Endometrial microvascular endothelial cells (primary cell): ENCODE measurements around the gene RPTOR. TPM values are rescaled to one million over a fixed set of nuclear protein-coding genes. Genes with fewer than 3 reads are reported as not detected.

Experiments used
- in situ Hi-C: cut with HindIII; loops from 2 replicates; pipeline ENCODE4 v1.10.0; 2017; ENCODE audit warnings: low sequenced_read_pairs, low pct_unique_long_range_greater_than_20kb; ENCODE audit errors: inconsistent ontology term
- total RNA-seq: library from RNA; depleted of rRNA; stranded (reverse); fragments of >200 nt; gene quantifications from one replicate; pipeline ENCODE4 v1.2.3, GENCODE V29; 2015; ENCODE audit errors: inconsistent ontology term

Gene RPTOR
- total RNA-seq, 1 donor from 2014 or later: 28.2 TPM

DNA sequence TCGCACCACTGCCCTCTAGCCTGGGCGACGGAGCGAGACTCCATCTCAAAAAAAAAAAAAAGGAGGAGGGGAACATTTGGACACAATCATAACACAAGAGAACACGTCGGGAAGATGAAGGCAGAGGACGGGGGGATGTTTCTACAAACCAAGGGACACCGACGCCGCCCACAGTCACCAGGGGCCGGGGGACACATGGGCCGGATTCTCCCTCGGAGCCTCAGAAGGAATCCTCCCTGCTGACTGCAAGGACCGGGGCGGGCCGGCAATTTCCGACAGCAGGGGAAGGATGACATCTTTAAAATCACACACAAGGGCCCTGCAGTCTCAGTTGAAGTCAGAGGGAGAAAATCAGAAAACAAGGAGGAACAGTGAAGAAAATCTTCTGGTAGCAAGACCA is 438.9 kb downstream of the RPTOR start:
- in situ Hi-C loops: no loop called here

DNA sequence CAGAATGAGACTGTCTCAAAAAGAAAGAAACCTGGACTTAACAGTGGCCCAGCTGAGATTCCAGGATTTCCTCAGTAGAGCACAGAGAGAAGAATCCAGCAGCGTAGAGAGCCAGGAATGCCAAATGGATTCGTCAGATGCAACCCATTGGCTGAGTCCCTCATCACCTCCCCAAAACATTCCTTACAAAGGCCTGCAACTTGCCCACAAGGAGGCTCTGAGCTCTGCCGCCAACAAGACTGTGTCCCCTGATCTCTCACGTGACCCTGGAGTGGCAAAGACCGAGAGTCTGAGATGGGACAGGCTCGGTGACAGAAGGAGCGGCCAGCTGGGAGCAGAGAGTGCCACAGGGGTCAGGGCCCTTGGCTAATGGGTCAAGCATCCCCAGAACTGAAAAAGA is 440.1 kb downstream of the RPTOR start:
- in situ Hi-C loops: no loop called here

DNA sequence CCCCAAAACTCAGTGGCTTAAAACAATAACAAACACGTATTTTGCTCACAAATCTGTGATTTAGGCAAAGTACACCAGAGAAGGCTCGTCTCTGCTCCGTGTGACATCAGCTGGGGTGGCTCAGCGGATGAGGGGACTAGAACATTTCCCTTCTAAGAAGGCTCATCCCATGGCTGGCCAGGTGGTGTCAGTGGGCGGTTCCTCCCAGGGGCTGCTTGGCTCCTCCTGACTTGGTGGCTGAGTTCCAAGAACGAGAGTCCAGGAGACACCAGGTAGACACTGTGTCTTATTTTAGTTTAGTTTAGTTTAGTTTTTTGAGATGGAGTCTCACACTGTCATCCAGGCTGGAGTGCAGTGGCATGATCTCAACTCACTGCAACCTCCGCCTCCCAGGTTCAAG is 441.4 kb downstream of the RPTOR start:
- in situ Hi-C loops: no loop called here

DNA sequence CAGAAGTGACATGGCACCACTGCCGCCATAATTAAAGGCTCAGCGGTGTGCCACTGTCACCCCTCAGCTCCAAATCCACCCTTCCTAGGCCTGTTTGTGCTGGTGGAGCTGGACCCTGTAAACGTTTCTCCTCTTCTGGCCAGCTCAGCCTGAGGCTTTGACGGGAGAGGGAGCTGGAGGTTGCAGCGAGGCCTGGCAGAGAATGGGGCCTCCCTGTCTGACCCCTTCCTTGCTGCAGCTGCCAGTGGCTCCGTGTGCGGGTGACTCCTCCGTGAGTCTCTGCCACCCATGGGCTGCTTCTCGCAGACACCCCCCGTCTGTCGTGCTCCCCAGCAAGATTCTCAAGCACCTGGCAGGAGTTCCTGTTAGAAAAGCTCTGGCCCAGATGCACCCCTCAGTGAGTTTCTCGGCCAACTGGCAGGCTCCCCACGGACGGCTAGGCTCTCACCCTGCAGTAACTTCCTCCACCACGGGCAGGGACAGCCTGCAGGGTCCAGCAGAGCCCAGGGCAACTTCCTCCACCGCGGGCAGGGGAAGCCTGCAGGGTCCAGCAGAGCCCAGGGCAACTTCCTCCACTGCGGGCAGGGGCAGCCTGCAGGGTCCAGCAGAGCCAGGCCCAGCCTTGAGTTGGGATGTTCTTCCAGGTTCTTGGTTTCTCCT is 442.3 kb downstream of the RPTOR start:
- in situ Hi-C loops: no loop called here

DNA sequence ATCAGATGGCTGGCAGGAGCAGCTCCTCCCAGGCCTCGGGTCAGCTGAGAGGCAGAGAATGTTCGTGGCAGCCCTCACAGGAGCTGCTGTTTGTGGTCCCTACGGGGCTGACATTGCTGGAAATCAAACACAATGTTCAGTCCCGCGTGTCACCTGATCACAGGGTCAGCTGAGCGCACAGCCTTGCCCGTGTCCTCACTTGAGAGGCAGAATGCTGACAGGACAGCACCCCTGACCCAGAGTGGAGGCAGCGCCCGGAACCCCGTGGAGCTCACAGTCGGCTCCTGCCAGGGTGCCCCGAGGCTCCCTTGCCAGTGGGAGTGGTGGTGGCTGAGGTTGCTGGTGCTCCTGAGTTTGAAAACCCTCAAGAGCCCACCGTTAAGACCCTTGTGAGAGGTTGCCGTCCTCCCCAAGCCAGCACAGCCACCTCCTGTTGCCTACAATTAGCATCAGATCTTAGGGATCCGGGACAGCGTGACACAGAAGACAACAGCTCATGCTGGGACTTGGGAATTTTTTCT is 443.4 kb downstream of the RPTOR start:
- in situ Hi-C loops: no loop called here

DNA sequence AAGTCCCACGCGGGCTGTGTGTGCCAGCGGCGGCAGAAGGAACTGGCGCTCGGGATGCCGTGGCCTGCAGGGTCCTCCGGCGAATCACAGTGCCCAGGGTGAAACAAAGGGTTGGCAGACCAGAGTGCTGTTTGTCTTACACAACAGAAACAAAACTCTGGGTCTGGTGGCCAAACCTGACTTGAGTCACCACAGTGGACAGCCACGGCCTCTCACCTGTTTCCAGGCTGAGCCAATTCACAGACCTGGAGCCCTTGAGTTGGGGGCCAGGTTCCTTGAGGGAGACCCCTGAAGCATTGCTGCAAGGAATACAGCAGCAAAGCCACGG is 444.9 kb downstream of the RPTOR start:
- in situ Hi-C loops: no loop called here

DNA sequence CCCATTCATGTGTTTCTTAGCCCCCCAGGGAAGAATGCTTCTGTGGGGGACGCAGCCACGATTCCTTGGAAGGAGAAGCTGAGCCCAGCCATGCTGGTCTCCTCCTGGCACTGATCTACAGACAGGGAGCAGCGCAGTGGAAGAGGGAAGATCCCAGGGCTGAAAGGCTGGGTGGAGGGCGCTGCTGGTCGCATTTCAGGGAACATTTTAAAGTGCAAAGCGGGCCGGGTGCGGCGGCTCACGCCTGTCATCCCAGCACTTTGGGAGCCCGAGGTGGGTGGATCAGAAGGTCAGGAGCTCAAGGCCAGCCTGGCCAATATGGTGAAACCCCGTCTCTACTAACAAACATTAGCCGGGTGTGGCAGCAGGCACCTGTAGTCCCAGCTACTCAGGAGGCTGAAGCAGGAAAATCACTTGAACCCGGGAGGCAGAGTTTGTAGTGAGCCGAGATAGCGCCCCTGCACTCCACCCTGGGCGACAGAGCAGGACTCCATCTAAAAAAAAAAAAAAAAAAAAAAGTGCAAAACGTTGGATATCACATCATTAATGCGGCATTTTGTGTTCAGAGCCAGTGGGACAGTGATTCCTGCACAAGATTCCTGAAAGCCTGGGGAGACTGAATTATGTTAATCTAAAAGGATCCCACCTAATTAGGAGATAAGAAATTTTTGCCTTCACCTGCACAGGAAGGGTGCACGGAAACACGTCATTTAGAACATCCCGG is 446.4 kb downstream of the RPTOR start:
- in situ Hi-C loops: no loop called here

DNA sequence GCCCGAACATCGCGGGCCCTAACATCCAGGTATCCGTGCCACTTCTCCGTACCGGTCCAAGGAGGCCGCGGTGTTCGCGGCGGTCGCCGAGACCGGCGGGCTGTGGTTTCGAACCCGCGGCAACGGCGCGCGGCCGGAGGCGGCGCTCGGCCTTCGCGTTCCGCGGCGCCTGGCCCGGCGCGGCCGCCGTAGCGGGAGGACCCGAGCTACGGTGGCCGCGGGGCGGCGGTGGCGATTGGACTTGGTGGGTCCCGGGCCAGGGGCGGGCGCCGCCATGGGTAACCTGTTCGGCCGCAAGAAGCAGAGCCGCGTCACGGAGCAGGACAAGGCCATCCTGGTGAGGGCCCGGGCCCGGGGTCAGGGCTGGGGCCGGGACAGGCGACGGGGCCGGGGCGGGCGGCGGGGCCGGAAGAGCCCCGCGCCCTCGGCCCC is 447.0 kb downstream of the RPTOR start, which contains the start of gene CHMP6:
Gene CHMP6, plus strand, starts transcription at position 197 of the 432 bp plus-strand sequence. Its CDS starts 78 bp downstream, at position 275.
- in situ Hi-C loops: no loop called here

DNA sequence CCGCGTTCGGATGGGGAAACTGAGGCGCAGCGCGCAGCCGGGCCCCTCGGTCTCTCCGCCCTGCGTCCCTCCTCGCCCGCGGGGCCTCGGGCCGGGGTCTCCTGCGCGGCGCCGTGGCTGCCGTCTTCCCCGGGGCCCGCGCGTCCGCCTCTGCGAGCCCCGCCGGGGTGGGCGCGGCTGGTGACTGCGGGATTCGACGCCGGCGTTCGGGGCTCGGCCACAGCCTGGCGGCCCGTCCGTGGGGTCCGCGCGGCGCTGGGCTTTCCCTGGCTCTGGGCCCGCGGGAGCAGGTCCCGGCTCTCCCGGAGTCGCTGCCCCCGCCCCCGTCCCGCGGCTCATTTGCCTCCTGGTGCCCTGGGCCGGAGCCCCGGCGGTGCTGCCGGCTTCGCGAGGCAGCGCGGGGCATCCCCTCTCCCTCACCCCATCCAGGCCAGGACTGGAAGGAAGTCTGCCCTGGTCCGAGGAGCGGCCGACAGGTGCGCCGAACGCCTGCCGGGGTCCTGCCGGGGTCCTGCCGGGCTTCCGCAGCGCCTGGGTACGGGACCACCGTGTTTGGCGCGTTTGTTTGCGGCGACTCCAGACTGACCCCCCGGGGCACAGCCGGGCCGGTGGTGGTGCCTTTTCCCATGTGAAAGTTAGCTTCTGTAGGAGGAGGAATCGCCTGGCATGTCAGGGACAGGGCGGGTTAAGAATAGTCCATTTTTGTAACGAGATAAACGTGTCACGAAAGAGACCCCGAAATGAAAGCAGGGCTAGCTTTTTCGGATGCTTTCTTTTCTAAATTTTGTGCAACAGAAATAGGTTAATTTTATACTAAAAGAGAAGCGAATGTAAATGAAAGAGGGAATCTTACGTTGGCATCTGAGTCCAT is 447.7 kb downstream of the RPTOR start:
- in situ Hi-C loops: no loop called here

DNA sequence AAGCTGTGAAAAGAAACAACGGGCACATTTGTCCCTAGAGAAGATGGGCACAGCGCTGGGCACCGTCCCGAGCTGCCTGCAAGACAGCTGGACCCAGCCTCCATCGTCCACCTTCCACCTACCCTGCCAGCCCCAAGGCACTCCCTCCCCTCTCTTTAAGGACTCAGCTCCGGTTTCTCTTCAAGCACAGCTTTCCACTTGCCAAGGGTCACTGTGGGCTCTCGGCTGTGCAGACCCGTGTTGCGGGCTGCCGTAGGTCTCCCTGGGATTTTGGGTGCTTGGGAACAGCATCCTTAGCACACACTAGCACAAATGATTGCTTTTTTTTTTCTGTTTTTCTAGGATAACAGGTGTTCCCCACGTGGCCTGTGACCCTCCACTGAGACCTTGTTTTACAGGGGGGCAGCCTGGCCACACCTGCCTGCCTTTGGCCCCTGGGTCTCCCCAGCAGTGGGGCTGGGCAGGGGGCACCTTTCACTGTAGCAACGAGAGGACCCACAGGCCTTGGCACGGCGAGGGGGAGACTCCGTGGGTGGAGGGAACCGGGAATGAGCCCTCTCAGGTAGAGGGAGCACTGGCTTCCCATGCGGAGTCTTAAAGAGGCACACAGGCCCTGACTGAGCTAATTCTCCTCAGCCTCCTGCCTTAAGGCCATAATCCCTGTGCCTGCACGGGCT is 448.4 kb downstream of the RPTOR start:
- in situ Hi-C loops: no loop called here

DNA sequence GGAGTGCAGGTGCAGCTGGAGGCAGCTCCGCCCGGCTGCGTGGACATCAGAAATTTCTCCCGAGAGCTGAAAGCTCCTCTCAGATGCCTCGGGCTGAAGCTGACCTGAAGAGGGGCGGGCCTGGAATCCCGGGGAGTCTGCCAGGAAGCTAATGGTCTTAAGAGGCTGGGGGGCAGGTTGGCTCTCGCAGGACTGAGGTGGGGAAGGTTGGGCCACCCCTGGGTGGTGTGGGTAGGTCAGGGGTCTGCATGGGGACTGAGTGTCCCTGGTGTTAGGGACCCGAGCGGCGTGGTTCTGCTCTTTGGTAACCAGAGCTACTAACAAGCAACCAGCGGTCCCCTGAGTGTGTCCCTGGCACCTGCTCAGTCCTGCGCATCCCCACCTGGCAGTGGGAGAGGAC is 450.5 kb downstream of the RPTOR start:
- in situ Hi-C loops: no loop called here

DNA sequence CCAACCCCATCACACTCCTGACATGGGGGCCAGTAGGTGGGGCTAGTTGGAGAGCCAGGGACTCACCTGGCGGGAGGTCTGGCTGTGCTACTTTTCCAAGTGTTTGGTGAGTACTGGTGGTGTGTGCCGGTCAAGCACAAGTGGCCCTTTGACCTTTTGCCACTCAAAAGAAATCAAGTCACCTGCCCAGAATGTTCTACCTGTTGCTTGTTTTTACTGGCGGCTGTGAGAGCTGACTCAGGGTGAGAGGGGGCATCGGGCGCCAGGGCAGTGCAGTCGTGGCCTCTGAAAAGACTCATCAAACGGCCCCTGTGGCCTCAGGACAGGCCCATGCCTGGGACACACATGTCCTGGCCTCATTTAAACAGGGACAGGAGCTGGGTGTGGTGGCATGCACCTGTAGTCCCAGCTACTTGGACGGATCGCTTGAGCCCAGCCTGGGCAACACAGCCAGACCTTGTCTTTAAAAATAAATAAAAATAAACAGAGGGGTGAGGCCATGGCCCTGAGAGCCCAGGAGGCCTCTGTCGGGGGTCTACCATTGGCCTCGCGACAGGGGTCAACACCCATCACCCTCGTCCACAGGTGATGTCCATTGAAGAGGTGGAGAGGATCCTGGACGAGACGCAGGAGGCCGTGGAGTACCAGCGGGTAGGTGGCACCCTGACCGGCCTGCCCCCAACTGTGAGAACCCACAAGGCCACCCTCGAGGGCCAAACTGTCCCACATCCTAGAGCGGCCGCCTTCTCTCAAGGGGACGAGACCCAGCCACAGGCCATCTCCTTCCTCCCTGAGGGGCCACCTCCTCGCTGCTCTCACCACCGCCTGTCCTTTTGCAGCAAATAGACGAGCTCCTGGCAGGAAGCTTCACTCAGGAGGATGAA is 452.0 kb downstream of the RPTOR start:
- in situ Hi-C loops: no loop called here

DNA sequence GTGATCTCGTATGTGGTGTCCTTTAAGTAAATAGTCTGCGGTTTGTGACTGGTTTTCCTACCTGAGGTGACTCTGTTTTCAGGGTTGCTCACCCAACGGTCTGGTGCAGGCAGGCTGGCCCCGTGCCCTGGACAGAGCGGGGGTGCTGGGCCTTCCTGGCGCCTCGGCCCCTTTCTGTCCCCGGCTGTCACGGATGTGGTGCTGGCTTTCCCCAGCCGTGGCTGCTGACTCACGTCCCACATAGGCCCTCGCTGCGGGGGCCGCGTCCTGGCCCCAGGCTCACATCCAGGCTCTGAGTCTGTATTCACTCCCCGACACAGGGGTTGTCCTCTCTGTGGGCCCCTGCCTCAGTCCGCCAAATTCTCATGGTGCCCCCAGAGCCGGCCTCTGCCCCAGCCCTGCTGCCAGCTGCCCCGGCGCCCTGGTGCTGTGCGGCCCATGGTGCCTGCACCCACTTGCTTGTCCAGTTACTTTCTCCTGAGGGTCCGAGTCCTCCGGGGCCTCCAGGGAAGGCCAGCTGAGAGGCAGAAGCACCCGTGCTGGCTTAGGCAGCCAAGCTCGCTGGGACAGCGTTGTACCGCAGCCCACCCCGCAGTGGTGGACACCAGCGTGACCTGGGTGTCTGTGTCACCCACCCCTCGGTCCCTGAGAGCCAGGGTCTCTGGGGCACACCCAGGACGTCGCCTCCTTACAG is 452.9 kb downstream of the RPTOR start:
- in situ Hi-C loops: no loop called here

DNA sequence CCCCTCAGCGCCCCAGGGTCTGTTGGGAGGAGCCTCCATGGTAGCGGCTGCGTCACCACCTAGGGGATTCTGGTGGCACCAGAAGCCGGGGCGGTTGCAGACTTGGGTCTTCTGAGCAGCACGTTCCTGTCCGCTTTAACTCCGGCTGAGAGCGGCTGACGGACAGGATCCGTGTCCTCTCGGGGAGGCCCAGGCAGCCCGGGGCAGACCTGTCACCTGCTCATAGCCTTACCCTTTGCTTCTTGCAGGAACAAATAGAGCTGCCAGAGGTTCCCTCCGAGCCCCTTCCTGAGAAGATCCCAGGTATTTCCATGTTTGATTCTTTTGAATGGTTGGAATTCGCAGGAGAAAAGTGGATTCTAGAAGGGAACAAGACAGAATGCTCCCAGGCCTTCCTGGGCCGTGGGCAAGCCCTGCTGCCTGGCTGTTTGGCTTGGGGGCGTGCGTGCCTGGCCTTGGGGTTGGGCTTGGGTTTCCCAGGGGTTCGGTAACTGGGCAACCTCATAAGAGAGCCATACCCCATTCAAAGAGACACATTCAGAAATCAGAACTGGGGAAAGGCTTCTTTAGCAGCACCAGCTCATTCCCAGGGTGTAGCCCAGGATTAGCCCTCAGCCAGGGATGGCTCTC is 453.6 kb downstream of the RPTOR start:
- in situ Hi-C loops: no loop called here

DNA sequence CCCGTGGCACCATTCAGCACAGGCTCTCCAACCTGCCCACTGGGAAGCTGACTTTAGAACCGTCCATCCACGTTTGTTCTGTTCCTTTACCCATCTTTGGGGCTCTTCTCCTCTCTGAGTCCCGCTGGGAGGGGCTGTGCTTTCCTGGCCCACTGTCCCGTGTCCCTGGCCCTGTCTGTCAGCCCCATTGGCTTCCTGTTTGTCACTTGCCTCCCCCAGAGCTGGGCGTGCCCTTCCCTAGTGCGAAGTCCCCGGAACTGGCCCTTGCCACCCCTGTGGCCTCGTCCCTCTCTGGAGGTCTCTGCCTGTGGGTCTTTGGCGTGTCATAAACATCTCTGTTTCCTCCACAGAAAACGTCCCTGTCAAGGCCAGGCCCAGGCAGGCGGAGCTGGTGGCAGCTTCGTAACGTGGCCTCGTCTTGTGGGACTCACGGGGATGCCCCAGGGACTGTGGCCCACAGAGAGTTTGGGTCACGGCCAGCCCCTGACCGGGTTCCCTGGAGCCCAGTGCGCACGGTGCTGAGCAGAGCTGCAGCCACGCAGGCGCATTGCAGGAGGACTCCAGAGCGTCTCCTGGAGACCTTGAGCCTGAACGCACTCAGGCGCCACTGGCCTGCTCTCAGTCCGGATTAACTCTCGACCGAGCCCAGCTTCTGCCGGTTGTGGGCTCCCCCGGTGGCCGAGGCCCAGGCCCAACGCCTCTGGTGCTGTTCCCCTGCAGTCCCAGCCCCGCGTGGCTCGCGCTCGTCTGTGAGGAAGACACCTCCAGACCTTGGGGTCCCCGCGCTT is 454.3 kb downstream of the RPTOR start:
- in situ Hi-C loops: no loop called here

DNA sequence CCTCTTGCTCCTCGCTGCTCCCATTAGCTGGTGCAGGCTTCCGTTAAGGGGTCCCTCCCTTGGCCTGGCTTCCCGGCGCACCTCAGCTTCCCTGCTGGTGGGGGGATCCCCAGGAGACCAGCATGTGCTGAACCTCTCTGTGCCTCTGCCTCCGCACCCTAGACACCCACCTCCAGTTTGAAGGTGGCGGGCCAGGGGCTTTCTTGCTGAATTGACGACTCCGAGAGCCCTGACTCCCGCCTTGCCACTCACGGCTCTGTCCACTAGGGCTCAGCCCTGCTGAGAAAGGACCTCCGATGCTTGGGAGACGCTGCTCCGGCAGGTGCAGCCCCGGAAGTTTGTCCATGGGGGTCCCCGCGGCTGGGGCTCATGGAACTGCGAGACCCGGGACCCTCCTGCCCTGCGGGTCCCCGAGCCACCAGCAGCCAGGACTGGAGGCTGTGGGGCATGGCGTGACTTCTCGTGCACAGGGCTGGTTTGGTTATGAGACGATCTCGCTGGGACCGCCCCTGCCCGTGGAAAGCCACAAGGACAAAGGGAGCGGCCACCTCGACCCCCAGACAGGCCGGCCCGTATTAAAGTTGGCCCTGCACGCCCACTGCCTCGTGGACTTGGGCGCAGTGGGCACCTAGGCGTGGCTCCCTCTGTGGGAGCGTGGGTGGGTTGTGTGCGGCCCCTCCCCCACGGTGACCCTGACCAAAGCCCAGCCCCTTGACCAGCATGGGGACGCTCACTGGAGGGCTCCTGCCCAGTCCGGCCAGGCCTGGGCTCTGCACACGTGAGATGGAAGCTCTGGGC is 455.1 kb downstream of the RPTOR start:
- in situ Hi-C loops: no loop called here
